Vagina (tissue), 2 donors: ENCODE data around the gene FAM120B.

Experiments
- POLR2A ChIP-seq, 2 donors: fragments of 450-650 bp; IDR thresholded peaks; one replicate each; pipeline ENCODE4 v1.6.1; 2017; ENCODE audit warnings: antibody characterized with exemption in 2 of 2, mild to moderate bottlenecking in 2 of 2, moderate library complexity in 2 of 2
- POLR2AphosphoS5 ChIP-seq, 2 donors: sonication (generic); formaldehyde crosslinking; IDR thresholded peaks; one replicate each; pipeline ENCODE4 v1.9.0; 2017; ENCODE audit warnings: antibody characterized with exemption in 2 of 2, mild to moderate bottlenecking in 2 of 2, low read depth in 1 of 2; ENCODE audit not compliant: insufficient read depth in 1 of 2
- TF ChIP-seq, protein P1 (sequence below), 3 experiments: fragments of 450-650 bp in 2 of 3; fragments of 200-600 bp in 1 of 3; sonication (generic) in 1 of 3; IDR thresholded peaks; one replicate each; pipeline ENCODE4 v1.5.1; 2017 to 2019; ENCODE audit warnings: antibody characterized with exemption in 3 of 3, mild to moderate bottlenecking in 2 of 3, moderate library complexity in 2 of 3

DNA sequence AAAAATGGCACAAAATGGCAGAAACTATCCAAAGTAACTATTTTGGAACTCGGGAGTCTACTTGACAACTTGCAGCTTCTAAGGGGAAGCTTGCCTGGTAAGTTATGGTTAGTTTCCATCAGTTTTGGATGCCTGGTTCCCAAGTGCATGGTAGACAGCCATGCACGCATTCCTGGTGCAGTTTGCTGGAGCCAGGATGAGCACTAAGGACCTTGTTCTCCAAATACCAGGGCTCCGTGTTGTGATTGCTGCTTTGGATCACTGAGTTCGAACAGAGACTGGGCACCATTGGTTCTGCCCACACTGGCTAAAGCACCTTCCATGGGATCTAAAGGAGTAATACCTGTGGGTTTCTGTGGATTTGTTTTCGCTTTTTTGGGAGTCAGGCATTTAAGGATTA, 103.7 kb downstream of the FAM120B start:
- TF ChIP-seq, protein P1, sequence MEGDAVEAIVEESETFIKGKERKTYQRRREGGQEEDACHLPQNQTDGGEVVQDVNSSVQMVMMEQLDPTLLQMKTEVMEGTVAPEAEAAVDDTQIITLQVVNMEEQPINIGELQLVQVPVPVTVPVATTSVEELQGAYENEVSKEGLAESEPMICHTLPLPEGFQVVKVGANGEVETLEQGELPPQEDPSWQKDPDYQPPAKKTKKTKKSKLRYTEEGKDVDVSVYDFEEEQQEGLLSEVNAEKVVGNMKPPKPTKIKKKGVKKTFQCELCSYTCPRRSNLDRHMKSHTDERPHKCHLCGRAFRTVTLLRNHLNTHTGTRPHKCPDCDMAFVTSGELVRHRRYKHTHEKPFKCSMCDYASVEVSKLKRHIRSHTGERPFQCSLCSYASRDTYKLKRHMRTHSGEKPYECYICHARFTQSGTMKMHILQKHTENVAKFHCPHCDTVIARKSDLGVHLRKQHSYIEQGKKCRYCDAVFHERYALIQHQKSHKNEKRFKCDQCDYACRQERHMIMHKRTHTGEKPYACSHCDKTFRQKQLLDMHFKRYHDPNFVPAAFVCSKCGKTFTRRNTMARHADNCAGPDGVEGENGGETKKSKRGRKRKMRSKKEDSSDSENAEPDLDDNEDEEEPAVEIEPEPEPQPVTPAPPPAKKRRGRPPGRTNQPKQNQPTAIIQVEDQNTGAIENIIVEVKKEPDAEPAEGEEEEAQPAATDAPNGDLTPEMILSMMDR (IDR thresholded peaks at IDR 0.05) = no peak
- no peak for TF ChIP-seq POLR2A (IDR thresholded peaks at IDR 0.05)
- TF ChIP-seq POLR2AphosphoS5 (IDR thresholded peaks at IDR 0.05; ENCODE audit: insufficient read depth in 1 of 2, low read depth in 1 of 2) = no peak
